Tibial nerve (tissue), 3 donors: ENCODE data around the gene PRM1.

ENCODE experiments used
- CTCF ChIP-seq, 5 experiments: fragments of 200-600 bp in 3 of 5; fragments of 450-650 bp in 2 of 5; sonication (generic) in 3 of 5; IDR thresholded peaks; one replicate each; pipeline ENCODE4 v1.5.1; 2016 to 2019; ENCODE audit warnings: antibody characterized with exemption in 5 of 5, mild to moderate bottlenecking in 3 of 5, moderate library complexity in 2 of 5
- POLR2A ChIP-seq, 2 donors: fragments of 450-650 bp; IDR thresholded peaks; one replicate each; pipeline ENCODE4 v1.6.1; 2017; ENCODE audit warnings: antibody characterized with exemption in 2 of 2, mild to moderate bottlenecking in 2 of 2, moderate library complexity in 2 of 2

GRCh38 chr16:11231367-11231970 is 49.7 kb downstream of the PRM1 start:
- TF ChIP-seq CTCF (IDR thresholded peaks at IDR 0.05): no peak
- no peak for TF ChIP-seq POLR2A (IDR thresholded peaks at IDR 0.05)
